OCI-LY3 (cell line): ENCODE data around the gene PCNX2.

Source experiments
- H2AFZ ChIP-seq: fragments of 200-600, 300-600 bp; shearing (Covaris generic); 2 replicates; pipeline ENCODE4 v1.6.0; 2014; ENCODE audit warnings: antibody characterized with exemption, low read depth, low read length
- H3K27ac ChIP-seq: fragments of 200-600, 300-600 bp; sonication (generic); 2 replicates; pipeline ENCODE4 v1.5.1; 2014; ENCODE audit warnings: mild to moderate bottlenecking, low read length, moderate library complexity, mixed read lengths
- H3K27me3 ChIP-seq: fragments of 200-600, 300-600 bp; sonication (generic); 2 replicates; pipeline ENCODE4 v1.6.1; 2014; ENCODE audit warnings: low read depth, low read length, mixed read lengths
- H3K36me3 ChIP-seq: fragments of 200-600, 300-600 bp; sonication (generic); replicated peaks from 2 replicates; pipeline ENCODE3; 2014; ENCODE audit warnings: low read depth, low read length, mixed read lengths
- H3K4me1 ChIP-seq: fragments of 300-600, 200-600 bp; sonication (generic); 2 replicates; pipeline ENCODE4 v1.6.1; 2014; ENCODE audit warnings: low read length, mixed read lengths
- H3K4me2 ChIP-seq: fragments of 200-600, 300-600 bp; sonication (generic); 2 replicates; pipeline ENCODE4 v1.6.1; 2014; ENCODE audit warnings: low read length, mixed read lengths
- H3K4me3 ChIP-seq: fragments of 300-600, 200-600 bp; sonication (generic); 2 replicates; pipeline ENCODE4 v1.5.1; 2014; ENCODE audit warnings: antibody characterized with exemption, mild to moderate bottlenecking, low read length, moderate library complexity
- H3K79me2 ChIP-seq: fragments of 300-600, 200-600 bp; shearing (Covaris generic); 2 replicates; pipeline ENCODE4 v1.6.1; 2014; ENCODE audit warnings: mild to moderate bottlenecking, low read length, mixed read lengths
- H3K9ac ChIP-seq: fragments of 300-600, 200-600 bp; shearing (Covaris generic); 2 replicates; pipeline ENCODE4 v1.6.0; 2014; ENCODE audit warnings: mild to moderate bottlenecking, low read length, moderate library complexity
- H3K9me3 ChIP-seq: fragments of 200-600, 300-600 bp; shearing (Covaris generic); 2 replicates; pipeline ENCODE4 v1.6.1; 2014; ENCODE audit warnings: low read length, mixed read lengths; ENCODE audit not compliant: insufficient read depth
- H4K20me1 ChIP-seq: fragments of 200-600, 300-600 bp; sonication (generic); 2 replicates; pipeline ENCODE4 v1.6.1; 2016; ENCODE audit warnings: low read length, mixed read lengths; ENCODE audit not compliant: insufficient read depth
- EZH2phosphoT487 ChIP-seq: fragments of 200-600 bp; shearing (Covaris generic); IDR thresholded peaks from 2 replicates; pipeline ENCODE4 v1.6.1; 2018; ENCODE audit warnings: antibody characterized with exemption, mixed run types, low read depth
- TF ChIP-seq, protein P1 (sequence below): fragments of 200-600, 300-600 bp; sonication (generic); IDR thresholded peaks from 2 replicates; pipeline ENCODE4 v1.5.1; 2014; ENCODE audit warnings: antibody characterized with exemption, low read length, low read depth

The PCNX2 gene

DNA sequence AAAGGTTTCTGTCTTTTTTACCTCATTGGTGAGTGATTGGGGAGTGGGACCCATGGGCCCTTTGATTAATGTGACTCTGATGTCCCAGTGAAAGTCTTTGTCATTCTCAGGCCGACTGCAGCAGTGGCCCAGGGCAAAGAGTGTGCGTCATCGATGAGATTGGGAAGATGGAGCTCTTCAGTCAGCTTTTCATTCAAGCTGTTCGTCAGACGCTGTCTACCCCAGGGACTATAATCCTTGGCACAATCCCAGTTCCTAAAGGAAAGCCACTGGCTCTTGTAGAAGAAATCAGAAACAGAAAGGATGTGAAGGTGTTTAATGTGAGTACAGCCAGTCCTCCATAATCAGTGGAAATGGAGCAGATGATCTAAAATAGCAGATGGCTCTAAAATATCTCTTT is 325.7 kb downstream of the PCNX2 start:
- H4K20me1 ChIP-seq: no peaks in the 10 kb centered on the region
- H3K27me3 ChIP-seq: no peaks in the 10 kb centered on the region
- no peak overlapping the region for H3K4me3 ChIP-seq
- no peak overlapping the region for H3K9ac ChIP-seq
- no peak overlapping the region for H2AFZ ChIP-seq
- no peak overlapping the region for H3K4me2 ChIP-seq
- peaks cover 55% of the 10 kb centered on the region for H3K36me3 ChIP-seq
- no peaks in the 10 kb centered on the region for H3K79me2 ChIP-seq
- H3K27ac ChIP-seq: no peak overlapping the region
- no peaks in the 10 kb centered on the region for H3K4me1 ChIP-seq
- peaks cover 8% of the 10 kb centered on the region for H3K9me3 ChIP-seq
- TF ChIP-seq EZH2phosphoT487: no peak
- TF ChIP-seq, protein P1, sequence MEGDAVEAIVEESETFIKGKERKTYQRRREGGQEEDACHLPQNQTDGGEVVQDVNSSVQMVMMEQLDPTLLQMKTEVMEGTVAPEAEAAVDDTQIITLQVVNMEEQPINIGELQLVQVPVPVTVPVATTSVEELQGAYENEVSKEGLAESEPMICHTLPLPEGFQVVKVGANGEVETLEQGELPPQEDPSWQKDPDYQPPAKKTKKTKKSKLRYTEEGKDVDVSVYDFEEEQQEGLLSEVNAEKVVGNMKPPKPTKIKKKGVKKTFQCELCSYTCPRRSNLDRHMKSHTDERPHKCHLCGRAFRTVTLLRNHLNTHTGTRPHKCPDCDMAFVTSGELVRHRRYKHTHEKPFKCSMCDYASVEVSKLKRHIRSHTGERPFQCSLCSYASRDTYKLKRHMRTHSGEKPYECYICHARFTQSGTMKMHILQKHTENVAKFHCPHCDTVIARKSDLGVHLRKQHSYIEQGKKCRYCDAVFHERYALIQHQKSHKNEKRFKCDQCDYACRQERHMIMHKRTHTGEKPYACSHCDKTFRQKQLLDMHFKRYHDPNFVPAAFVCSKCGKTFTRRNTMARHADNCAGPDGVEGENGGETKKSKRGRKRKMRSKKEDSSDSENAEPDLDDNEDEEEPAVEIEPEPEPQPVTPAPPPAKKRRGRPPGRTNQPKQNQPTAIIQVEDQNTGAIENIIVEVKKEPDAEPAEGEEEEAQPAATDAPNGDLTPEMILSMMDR: no peak

DNA sequence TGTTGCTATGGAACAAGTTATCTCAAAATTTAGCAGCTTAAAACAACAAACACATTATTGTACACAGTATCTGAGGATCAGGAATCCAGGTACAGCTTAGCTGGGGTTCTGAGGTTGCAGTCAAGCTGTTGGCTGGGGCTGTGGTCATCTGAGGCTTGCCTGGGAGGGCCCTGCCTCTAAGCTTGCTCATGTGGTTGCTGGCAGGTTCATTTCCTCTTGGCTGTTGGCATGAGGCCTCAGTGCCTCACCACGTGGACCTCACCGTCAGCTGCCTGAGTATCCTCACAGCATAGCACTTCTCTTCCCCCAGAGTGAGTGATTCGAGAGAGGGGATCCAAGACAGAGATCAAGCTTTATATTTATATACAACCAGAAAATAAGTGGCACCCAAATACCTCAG is 326.6 kb downstream of the PCNX2 start:
- Histone ChIP-seq H3K9me3 (peaks cover 8% of the 10 kb centered on the region), H4K20me1 (no peaks in the 10 kb centered on the region), H2AFZ (no peak overlapping the region), H3K27me3 (no peaks in the 10 kb centered on the region), H3K9ac (no peak overlapping the region), H3K4me3 (no peak overlapping the region), H3K4me1 (no peaks in the 10 kb centered on the region), H3K27ac (no peak overlapping the region), H3K36me3 (peaks cover 49% of the 10 kb centered on the region), H3K4me2 (no peak overlapping the region), H3K79me2 (no peaks in the 10 kb centered on the region)
- TF ChIP-seq EZH2phosphoT487: no peak
- TF ChIP-seq, protein P1: no peak

DNA sequence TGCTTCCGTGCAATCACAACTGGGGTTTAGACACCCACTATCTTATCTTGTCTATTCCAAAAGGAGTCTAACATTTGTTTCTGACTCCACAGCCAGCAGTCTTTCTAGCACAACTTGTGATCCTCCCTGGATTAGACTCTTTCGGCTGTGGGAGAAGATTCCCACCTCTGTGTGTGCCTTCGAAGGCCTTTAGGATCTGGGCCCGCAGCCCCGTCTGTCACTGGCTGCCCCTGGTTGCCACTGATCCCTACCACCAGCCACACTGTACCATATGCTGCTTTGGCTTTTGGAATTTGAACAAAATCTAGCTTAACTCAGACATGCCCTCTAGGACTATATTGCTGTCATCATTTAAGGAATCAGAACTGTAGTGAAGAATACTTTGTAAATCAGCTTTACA is 327.1 kb downstream of the PCNX2 start:
- H2AFZ ChIP-seq: no peak overlapping the region
- no peaks in the 10 kb centered on the region for H3K4me1 ChIP-seq
- no peak overlapping the region for H3K27ac ChIP-seq
- H3K9ac ChIP-seq: no peak overlapping the region
- H4K20me1 ChIP-seq: no peaks in the 10 kb centered on the region
- no peaks in the 10 kb centered on the region for H3K79me2 ChIP-seq
- H3K4me3 ChIP-seq: no peak overlapping the region
- H3K36me3 ChIP-seq: peaks cover 46% of the 10 kb centered on the region
- peaks cover 2% of the 10 kb centered on the region for H3K9me3 ChIP-seq
- no peak overlapping the region for H3K4me2 ChIP-seq
- no peak for TF ChIP-seq EZH2phosphoT487
- H3K27me3 ChIP-seq: no peaks in the 10 kb centered on the region

DNA sequence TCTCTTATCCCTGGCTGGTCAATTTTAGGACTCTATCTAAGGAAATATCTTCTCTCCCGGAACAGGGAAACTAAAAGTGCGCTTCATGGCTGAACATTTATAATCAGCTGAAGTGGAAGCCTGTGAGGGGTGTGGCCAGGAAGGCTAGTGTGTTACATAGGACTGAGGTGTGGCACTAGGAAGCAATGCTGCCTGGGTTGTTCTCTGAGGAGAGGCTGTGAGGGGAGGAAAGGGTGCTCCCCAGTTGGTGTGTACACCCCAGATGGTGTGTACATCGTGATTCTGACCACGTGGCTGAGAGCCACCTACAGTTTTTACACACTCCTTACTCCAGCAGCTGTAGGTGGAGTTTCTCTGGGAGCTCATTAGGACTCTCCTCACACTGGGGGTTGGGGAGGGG is 328.9 kb downstream of the PCNX2 start:
- no peak overlapping the region for H3K4me3 ChIP-seq
- no peak overlapping the region for H3K27ac ChIP-seq
- H2AFZ ChIP-seq: no peak overlapping the region
- H3K4me1 ChIP-seq: no peaks in the 10 kb centered on the region
- no peak for TF ChIP-seq EZH2phosphoT487
- TF ChIP-seq, protein P1: no peak
- no peak overlapping the region for H3K4me2 ChIP-seq
- no peaks in the 10 kb centered on the region for H4K20me1 ChIP-seq
- H3K79me2 ChIP-seq: no peaks in the 10 kb centered on the region
- no peak overlapping the region for H3K9ac ChIP-seq
- H3K36me3 ChIP-seq: peaks cover 32% of the 10 kb centered on the region
- no peaks in the 10 kb centered on the region for H3K9me3 ChIP-seq
- no peaks in the 10 kb centered on the region for H3K27me3 ChIP-seq

DNA sequence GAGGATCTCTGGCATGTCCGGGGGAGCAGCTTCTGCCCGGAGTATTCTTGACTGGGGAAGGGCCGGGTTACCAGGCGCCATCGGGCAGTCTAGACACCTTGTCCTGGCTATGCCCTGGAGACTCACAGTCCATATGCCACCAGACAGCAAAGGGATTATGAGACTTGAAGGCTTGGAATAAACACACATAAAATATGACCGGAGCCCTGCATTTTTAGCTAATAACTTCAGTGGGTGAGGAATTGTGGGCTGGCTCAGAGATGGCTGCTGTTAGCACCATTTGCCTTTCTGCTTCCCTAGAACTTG is 329.7 kb downstream of the PCNX2 start:
- Histone ChIP-seq H3K4me2 (no peak overlapping the region), H3K9me3 (no peaks in the 10 kb centered on the region), H3K4me1 (no peaks in the 10 kb centered on the region), H3K27me3 (no peaks in the 10 kb centered on the region), H3K9ac (no peak overlapping the region), H4K20me1 (no peaks in the 10 kb centered on the region), H3K36me3 (peaks cover 24% of the 10 kb centered on the region), H3K79me2 (no peaks in the 10 kb centered on the region), H3K27ac (no peak overlapping the region), H2AFZ (no peak overlapping the region), H3K4me3 (no peak overlapping the region)
- TF ChIP-seq, protein P1: no peak
- TF ChIP-seq EZH2phosphoT487: no peak
